Spleen (tissue), 11 donors: Measurements from ENCODE around the gene AGPS. TPM values are rescaled to one million over a fixed set of nuclear protein-coding genes. Genes with fewer than 3 reads are reported as not detected.

Experiments used
- DNase-seq: peaks from one replicate; pipeline ENCODE4 v3.0.0-alpha.2; 2020
- H3K27ac ChIP-seq, 8 donors: fragments of 200-600 bp; sonication (generic) in 7 of 8; 1 replicate in 4 of 8; 2 replicates in 4 of 8; pipeline versions ENCODE4 v1.5.0 to v1.8.0; 2016 to 2021; ENCODE audit warnings: inconsistent platforms in 4 of 8, mild to moderate bottlenecking in 4 of 8, moderate library complexity in 1 of 8
- H3K27me3 ChIP-seq, 7 donors: fragments of 200-600 bp; sonication (generic) in 6 of 7; replicated peaks in 1 of 7; 1 replicate in 4 of 7; 2 replicates in 3 of 7; pipeline versions ENCODE4 v1.5.0 to v1.8.0; 2016 to 2021; ENCODE audit warnings: inconsistent platforms in 3 of 7, mild to moderate bottlenecking in 1 of 7
- H3K36me3 ChIP-seq, 6 donors: fragments of 200-600 bp; sonication (generic) in 5 of 6; 1 replicate in 4 of 6; 2 replicates in 2 of 6; pipeline versions ENCODE4 v1.5.0 to v1.8.0; 2016 to 2021; ENCODE audit warnings: inconsistent platforms in 2 of 6
- H3K4me1 ChIP-seq, 6 donors: fragments of 200-600 bp; sonication (generic) in 5 of 6; 1 replicate in 3 of 6; 2 replicates in 3 of 6; pipeline versions ENCODE4 v1.5.0 to v1.8.0; 2016 to 2021; ENCODE audit warnings: inconsistent platforms in 3 of 6
- H3K4me3 ChIP-seq, 8 donors: fragments of 200-600 bp; sonication (generic) in 7 of 8; 1 replicate in 4 of 8; 2 replicates in 4 of 8; pipeline versions ENCODE4 v1.5.0 to v1.8.0; 2016 to 2021; ENCODE audit warnings: inconsistent platforms in 4 of 8, mild to moderate bottlenecking in 4 of 8, moderate library complexity in 2 of 8
- H3K9me3 ChIP-seq, 8 donors: fragments of 200-600 bp; sonication (generic) in 7 of 8; 1 replicate in 4 of 8; 2 replicates in 4 of 8; pipeline versions ENCODE4 v1.5.0 to v1.8.0; 2016 to 2021; ENCODE audit warnings: inconsistent platforms in 4 of 8
- POLR2A ChIP-seq, 3 donors: fragments of 450-650 bp; IDR thresholded peaks; one replicate each; pipeline ENCODE4 v1.5.1; 2017; ENCODE audit warnings: antibody characterized with exemption in 3 of 3, mild to moderate bottlenecking in 1 of 3
- POLR2AphosphoS5 ChIP-seq, 3 donors: sonication (generic); formaldehyde crosslinking; IDR thresholded peaks; one replicate each; pipeline ENCODE4 v1.5.1; 2017; ENCODE audit warnings: antibody characterized with exemption in 3 of 3
- WGBS, 5 donors: extraction: QIAGEN DNeasy Blood & Tissue Kit in 3 of 5; methylation state at CpG; one replicate each; pipeline versions ENCODE4 v1.1.5 to v1.1.7; 2013 to 2018; 5-methylcytosine and 5-hydroxymethylcytosine counted together
- intact Hi-C: fragments of 100-400 bp; cut with DNase I; formaldehyde crosslinking; loops from one replicate; pipeline ENCODE4 v1.15.0; 2023; ENCODE audit warnings: low total_unique reads
- polyA plus RNA-seq, 3 donors: library from polyadenylated mRNA; stranded (reverse); fragments of 200-250 nt; gene quantifications; one replicate each; pipeline ENCODE4 v1.2.1, GENCODE V29; 2013
- total RNA-seq, 7 donors: library from RNA; depleted of rRNA in 3 of 7; stranded (reverse); fragments of >200 nt in 3 of 7; fragmentation: NEBNext Ultra II Directional in 4 of 7; extraction: Animal tissue kit (Norgen Biotek cat#: 25700) in 4 of 7; gene quantifications; one replicate each; pipeline versions ENCODE4 v1.1.0 to v1.2.1, GENCODE V29; 2016 to 2021
- TF ChIP-seq, protein P1 (sequence below), 11 experiments: fragments of 200-600 bp in 7 of 11; fragments of 450-650 bp in 4 of 11; sonication (generic) in 4 of 11; IDR thresholded peaks in 8 of 11; conservative IDR thresholded peaks in 3 of 11; 1 replicate in 7 of 11; 2 replicates in 4 of 11; pipeline versions ENCODE4 v1.4.0 to v1.8.0; 2016 to 2021; ENCODE audit warnings: antibody characterized with exemption in 11 of 11, inconsistent platforms in 4 of 11, mild to moderate bottlenecking in 1 of 11
- donor health status: healthy with polysubstance abuse.
- donor health status: DM: no; HTN: no; CAD: no; lungs with moderate emphysema.
- donor health status: DM: no; HTN: no; CAD: no.
- donor health status: Bipolar disorder and iron deficiency.
- donor health status: healthy.
- donor health status: DM: no; HTN: no; CAD: no.
- donor health status: DM: yes; HTN: yes; CAD: no.

The AGPS gene
- total and polyA plus RNA-seq, 10 donors: 3.3 to 44.5 (median 28.2) TPM

- DNase-seq: no peak
- Histone ChIP-seq H3K4me3 (no peak overlapping the region), H3K4me1 (peaks cover 0 to 94% (median 22%) of the 10 kb centered on the region in 6 donors), H3K9me3 (no peaks in the 10 kb centered on the region), H3K27me3 (no peaks in the 10 kb centered on the region), H3K27ac (no peak overlapping the region), H3K36me3 (no peaks in the 10 kb centered on the region)
- intact Hi-C loops: no loop called here
- TF ChIP-seq POLR2AphosphoS5 (IDR thresholded peaks at IDR 0.05) (no peak), POLR2A (IDR thresholded peaks at IDR 0.05) (no peak)
- TF ChIP-seq, protein P1, sequence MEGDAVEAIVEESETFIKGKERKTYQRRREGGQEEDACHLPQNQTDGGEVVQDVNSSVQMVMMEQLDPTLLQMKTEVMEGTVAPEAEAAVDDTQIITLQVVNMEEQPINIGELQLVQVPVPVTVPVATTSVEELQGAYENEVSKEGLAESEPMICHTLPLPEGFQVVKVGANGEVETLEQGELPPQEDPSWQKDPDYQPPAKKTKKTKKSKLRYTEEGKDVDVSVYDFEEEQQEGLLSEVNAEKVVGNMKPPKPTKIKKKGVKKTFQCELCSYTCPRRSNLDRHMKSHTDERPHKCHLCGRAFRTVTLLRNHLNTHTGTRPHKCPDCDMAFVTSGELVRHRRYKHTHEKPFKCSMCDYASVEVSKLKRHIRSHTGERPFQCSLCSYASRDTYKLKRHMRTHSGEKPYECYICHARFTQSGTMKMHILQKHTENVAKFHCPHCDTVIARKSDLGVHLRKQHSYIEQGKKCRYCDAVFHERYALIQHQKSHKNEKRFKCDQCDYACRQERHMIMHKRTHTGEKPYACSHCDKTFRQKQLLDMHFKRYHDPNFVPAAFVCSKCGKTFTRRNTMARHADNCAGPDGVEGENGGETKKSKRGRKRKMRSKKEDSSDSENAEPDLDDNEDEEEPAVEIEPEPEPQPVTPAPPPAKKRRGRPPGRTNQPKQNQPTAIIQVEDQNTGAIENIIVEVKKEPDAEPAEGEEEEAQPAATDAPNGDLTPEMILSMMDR (IDR thresholded peaks at IDR 0.05 in 8 of 11, conservative IDR thresholded peaks at IDR 0.05 in 3 of 11): no peak
- 45 to 76% (median 72%) methylated on average over 1 of the region's 1 CpG for WGBS, 5 donors
These were observed 9.5 kb downstream of the AGPS start for GRCh38 chr2:177402096-177402495.

DNA sequence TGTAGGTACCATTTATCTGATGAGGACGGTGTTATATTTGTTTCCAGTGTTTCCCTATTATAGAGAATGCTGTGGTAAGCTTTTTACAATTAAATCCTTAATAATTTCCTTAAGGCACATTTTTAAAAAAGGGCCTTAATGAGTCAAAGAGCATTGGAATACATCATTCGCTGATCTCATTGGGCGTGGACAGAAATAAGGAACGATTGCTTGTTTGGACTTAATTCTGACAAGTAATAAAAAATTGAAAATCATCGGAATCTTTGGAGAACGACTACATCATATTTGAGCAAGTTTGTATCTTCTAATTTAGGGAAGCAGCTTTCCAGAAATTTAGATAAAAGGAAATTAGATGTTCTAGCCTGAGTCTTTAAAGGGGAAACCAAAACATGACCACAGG is 11.3 kb downstream of the AGPS start:
- no peaks in the 10 kb centered on the region for H3K9me3 ChIP-seq
- no peak for TF ChIP-seq POLR2AphosphoS5 (IDR thresholded peaks at IDR 0.05)
- no peaks in the 10 kb centered on the region for H3K27me3 ChIP-seq
- no peaks in the 10 kb centered on the region for H3K36me3 ChIP-seq
- no peak overlapping the region for H3K27ac ChIP-seq
- intact Hi-C loops: no loop called here
- no peak overlapping the region for H3K4me3 ChIP-seq
- WGBS, 5 donors: 83 to 89% (median 88%) methylated on average over 6 of the region's 6 CpGs
- DNase-seq: no peak
- H3K4me1 ChIP-seq: peaks cover 0 to 92% (median 16%) of the 10 kb centered on the region in 6 donors

- no peak overlapping the region for H3K27ac ChIP-seq
- WGBS, 5 donors: 88 to 98% (median 93%) methylated on average over 3 of the region's 3 CpGs
- no peaks in the 10 kb centered on the region for H3K36me3 ChIP-seq
- no peak for TF ChIP-seq POLR2A (IDR thresholded peaks at IDR 0.05)
- TF ChIP-seq POLR2AphosphoS5 (IDR thresholded peaks at IDR 0.05): no peak
- TF ChIP-seq, protein P1 (IDR thresholded peaks at IDR 0.05 in 8 of 11, conservative IDR thresholded peaks at IDR 0.05 in 3 of 11): no peak
- no peaks in the 10 kb centered on the region for H3K27me3 ChIP-seq
- H3K9me3 ChIP-seq: no peaks in the 10 kb centered on the region
- intact Hi-C loops: no loop called here
- DNase-seq: no peak
- no peak overlapping the region for H3K4me3 ChIP-seq
- H3K4me1 ChIP-seq: peaks cover 0 to 90% (median 14%) of the 10 kb centered on the region in 6 donors
These were observed 11.7 kb downstream of the AGPS start for GRCh38 chr2:177404243-177404642.

DNA sequence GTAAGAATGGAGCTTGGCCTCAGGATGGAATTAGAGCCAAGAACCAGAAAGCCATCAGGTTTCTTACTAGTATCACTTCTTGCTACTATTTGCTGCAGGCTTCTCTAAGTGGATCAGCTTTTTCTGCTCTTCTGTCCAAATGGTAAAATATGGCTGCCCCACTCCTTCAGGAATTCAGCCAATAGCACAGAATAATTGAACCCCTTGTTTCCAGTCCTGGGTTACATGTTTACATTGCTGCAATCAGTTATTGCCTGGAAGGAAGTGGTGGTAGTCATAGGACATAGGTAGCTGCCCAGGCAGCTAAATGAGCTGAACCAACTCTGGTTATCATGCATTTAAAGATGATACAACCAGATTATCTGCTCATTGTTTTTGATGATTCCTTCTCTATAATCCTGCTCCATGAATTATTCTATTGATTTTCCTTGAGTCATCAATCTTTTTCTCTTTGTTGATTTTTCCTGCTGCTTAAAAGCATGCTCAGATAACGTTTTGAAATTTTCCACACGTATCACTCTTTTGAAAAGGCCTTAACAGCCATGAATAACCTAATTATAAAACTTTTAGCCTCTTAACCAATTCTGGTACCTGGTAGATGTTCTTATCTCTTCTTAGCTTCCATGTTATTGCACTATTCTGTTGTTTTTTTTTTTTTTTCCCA is 12.6 kb downstream of the AGPS start:
- H3K4me1 ChIP-seq: peaks cover 0 to 81% (median 11%) of the 10 kb centered on the region in 6 donors
- H3K27ac ChIP-seq: no peak overlapping the region
- DNase-seq: no peak
- H3K4me3 ChIP-seq: no peak overlapping the region
- intact Hi-C loops: no loop called here
- no peaks in the 10 kb centered on the region for H3K36me3 ChIP-seq
- H3K9me3 ChIP-seq: no peaks in the 10 kb centered on the region
- WGBS, 5 donors: 75 to 89% (median 84%) methylated on average over 2 of the region's 2 CpGs
- no peak for TF ChIP-seq POLR2A (IDR thresholded peaks at IDR 0.05)
- no peak for TF ChIP-seq POLR2AphosphoS5 (IDR thresholded peaks at IDR 0.05)
- TF ChIP-seq, protein P1 (IDR thresholded peaks at IDR 0.05 in 8 of 11, conservative IDR thresholded peaks at IDR 0.05 in 3 of 11): no peak
- no peaks in the 10 kb centered on the region for H3K27me3 ChIP-seq
